WERI-Rb-1 (cell line): ENCODE data around the gene TNK2.
"Not testable (repeated sequence)": the region's sequence is repeated elsewhere in the genome, so short reads cannot be mapped to it uniquely, and the experiment has no call there.

Source experiments
- DNase-seq: peaks from one replicate; pipeline ENCODE4 v3.0.0-alpha.2; 2020
- H3K27ac ChIP-seq: fragments of 250-450 bp; sonication (Bioruptor Pico); 2 replicates; pipeline ENCODE4 v1.5.1; 2020; ENCODE audit warnings: mild to moderate bottlenecking, moderate library complexity
- H3K27me3 ChIP-seq: fragments of 250-450 bp; sonication (Bioruptor Pico); 2 replicates; pipeline ENCODE4 v1.5.1; 2021; ENCODE audit warnings: mild to moderate bottlenecking, low read depth, moderate library complexity; ENCODE audit not compliant: insufficient read depth, severe bottlenecking
- H3K36me3 ChIP-seq: fragments of 250-450 bp; sonication (Bioruptor Pico); 2 replicates; pipeline ENCODE4 v1.5.1; 2020; ENCODE audit warnings: mild to moderate bottlenecking, moderate library complexity
- H3K4me3 ChIP-seq: 2 replicates; pipeline ENCODE4 v1.5.1; 2011; ENCODE audit warnings: low read depth, mild to moderate bottlenecking, control low read depth, low read length
- H3K9me3 ChIP-seq: fragments of 250-450 bp; sonication (Bioruptor Pico); 2 replicates; pipeline ENCODE4 v1.5.1; 2021; ENCODE audit warnings: mild to moderate bottlenecking, moderate library complexity; ENCODE audit not compliant: severe bottlenecking
- TF ChIP-seq, protein P1 (sequence below): IDR thresholded peaks from 2 replicates; pipeline ENCODE4 v1.5.1; 2011; ENCODE audit warnings: low read depth, mild to moderate bottlenecking, control low read depth, inconsistent platforms, low read length

The TNK2 gene

DNA sequence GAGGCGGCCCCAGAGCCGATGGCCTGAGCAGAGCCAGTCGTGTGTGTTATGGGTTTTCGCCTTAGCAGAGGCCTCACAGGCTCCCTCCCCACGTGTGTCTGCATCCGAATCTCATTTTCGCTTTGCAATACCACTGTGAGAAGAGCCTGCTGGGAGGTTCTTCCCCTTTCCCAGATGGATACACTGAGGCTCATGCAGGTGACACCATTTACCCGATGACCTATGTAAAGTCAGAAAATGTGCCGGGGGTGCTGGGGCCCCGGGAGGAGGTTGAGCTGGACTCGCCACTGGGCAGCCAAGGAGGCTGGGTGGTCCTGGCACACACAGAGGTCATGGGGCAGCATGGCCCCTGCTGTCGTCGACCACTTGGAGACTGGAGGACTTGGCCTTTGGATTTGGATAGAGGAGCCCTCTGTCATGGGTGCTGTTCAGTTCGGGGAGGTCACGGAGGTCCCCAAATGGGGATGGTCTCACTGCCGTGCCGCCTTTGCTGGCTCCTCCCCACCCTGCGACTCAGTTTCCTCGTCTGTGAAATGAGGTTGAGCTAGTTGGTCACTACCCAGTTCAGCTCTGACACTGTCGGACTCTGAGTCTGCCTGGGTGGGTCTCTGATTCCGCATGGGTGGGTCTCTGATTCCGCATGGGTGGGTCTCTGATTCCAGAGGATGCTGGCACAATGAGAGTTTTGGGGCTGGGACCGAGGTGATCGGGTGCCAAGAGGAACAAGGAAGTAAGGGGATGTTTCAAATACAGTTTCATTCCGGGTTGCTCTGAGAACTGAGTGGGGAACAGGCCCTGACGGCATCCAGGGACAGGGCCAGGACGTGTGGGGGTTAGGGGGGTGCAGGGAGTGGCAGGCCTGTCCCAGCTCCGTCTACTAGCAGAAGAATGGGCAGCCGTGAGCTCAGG, 73.4 kb downstream of the TNK2 start:
- H3K9me3 ChIP-seq: no peaks in the 10 kb centered on the region
- DNase-seq: no peak
- TF ChIP-seq, protein P1, sequence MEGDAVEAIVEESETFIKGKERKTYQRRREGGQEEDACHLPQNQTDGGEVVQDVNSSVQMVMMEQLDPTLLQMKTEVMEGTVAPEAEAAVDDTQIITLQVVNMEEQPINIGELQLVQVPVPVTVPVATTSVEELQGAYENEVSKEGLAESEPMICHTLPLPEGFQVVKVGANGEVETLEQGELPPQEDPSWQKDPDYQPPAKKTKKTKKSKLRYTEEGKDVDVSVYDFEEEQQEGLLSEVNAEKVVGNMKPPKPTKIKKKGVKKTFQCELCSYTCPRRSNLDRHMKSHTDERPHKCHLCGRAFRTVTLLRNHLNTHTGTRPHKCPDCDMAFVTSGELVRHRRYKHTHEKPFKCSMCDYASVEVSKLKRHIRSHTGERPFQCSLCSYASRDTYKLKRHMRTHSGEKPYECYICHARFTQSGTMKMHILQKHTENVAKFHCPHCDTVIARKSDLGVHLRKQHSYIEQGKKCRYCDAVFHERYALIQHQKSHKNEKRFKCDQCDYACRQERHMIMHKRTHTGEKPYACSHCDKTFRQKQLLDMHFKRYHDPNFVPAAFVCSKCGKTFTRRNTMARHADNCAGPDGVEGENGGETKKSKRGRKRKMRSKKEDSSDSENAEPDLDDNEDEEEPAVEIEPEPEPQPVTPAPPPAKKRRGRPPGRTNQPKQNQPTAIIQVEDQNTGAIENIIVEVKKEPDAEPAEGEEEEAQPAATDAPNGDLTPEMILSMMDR: no peak
- no peaks in the 10 kb centered on the region for H3K36me3 ChIP-seq
- no peak overlapping the region for H3K27ac ChIP-seq
- H3K4me3 ChIP-seq: no peak overlapping the region
- no peaks in the 10 kb centered on the region for H3K27me3 ChIP-seq

DNA sequence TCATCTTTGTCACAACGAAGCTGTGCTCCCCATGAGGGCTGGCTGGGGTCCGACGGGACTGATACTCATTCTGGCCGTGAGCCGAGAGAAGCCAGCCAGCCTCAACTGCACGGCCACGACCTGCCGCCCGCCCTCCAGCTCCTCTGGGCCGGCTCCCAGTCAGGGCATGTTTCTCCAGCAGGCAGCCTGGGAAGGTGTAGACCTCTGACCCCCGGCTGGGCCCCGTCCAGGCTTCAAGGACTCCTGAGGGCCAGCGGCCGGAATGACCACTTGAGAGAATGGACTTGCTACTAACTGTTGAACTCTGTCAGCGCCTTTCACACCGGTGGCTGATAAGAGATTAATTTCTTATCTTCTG, 78.5 kb downstream of the TNK2 start:
- no peak overlapping the region for H3K4me3 ChIP-seq
- TF ChIP-seq, protein P1: no peak
- no peaks in the 10 kb centered on the region for H3K27me3 ChIP-seq
- H3K9me3 ChIP-seq: no peaks in the 10 kb centered on the region
- H3K36me3 ChIP-seq: no peaks in the 10 kb centered on the region
- no peak overlapping the region for H3K27ac ChIP-seq
- no peak for DNase-seq

DNA sequence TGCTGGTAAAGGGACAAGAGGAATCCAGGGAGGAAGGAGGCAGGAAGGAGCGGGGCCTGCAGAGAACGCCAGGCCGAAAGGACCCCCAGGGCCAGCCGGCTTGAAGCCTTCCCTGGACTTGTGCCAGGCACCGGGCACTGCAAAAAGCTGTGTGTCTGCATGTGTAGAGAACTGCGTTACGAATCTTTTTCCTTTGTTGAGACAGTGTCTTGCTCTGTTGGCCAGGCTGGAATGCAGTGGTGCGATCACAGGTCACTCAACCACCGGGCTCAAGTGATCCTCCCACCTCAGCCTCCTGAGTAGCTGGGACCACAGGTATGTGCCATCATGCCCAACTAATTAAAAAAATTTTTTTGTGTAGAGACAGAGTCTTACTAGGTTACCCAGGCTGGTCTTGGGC, 79.6 kb downstream of the TNK2 start:
- TF ChIP-seq, protein P1: no peak
- no peaks in the 10 kb centered on the region for H3K27me3 ChIP-seq
- no peaks in the 10 kb centered on the region for H3K9me3 ChIP-seq
- DNase-seq: no peak
- no peak overlapping the region for H3K4me3 ChIP-seq
- H3K27ac ChIP-seq: no peak overlapping the region
- no peaks in the 10 kb centered on the region for H3K36me3 ChIP-seq

GRCh38 chr3:195825857-195826804, 82.2 kb downstream of the TNK2 start:
- DNase-seq: no peak
- no peaks in the 10 kb centered on the region for H3K9me3 ChIP-seq
- H3K36me3 ChIP-seq: no peaks in the 10 kb centered on the region
- TF ChIP-seq, protein P1: no peak
- H3K27me3 ChIP-seq: no peaks in the 10 kb centered on the region
- no peak overlapping the region for H3K27ac ChIP-seq
- H3K4me3 ChIP-seq: no peak overlapping the region

DNA sequence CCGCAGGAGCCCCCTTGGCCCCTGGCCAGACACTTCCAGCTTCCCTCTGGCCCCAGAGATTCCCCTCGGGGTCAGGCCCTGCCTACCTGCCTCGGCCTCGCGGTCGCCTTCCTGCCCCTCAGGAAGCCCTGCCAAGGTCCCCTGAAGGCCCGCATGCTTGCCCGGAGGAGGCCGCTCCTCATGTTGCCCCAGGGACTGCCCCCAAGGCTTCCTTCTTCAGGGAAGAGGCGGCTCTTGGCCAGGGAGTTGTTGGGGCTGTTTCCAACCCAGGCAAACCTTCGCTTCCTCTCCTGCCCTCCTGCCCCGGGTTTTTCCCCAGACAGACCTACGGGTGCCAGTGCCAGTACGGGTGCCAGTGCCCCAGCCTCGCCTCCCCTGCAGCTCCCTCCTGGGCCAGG, 83.2 kb downstream of the TNK2 start:
- TF ChIP-seq, protein P1: no peak
- no peak overlapping the region for H3K27ac ChIP-seq
- H3K27me3 ChIP-seq: no peaks in the 10 kb centered on the region
- no peaks in the 10 kb centered on the region for H3K9me3 ChIP-seq
- H3K36me3 ChIP-seq: no peaks in the 10 kb centered on the region
- H3K4me3 ChIP-seq: no peak overlapping the region
- no peak for DNase-seq

DNA sequence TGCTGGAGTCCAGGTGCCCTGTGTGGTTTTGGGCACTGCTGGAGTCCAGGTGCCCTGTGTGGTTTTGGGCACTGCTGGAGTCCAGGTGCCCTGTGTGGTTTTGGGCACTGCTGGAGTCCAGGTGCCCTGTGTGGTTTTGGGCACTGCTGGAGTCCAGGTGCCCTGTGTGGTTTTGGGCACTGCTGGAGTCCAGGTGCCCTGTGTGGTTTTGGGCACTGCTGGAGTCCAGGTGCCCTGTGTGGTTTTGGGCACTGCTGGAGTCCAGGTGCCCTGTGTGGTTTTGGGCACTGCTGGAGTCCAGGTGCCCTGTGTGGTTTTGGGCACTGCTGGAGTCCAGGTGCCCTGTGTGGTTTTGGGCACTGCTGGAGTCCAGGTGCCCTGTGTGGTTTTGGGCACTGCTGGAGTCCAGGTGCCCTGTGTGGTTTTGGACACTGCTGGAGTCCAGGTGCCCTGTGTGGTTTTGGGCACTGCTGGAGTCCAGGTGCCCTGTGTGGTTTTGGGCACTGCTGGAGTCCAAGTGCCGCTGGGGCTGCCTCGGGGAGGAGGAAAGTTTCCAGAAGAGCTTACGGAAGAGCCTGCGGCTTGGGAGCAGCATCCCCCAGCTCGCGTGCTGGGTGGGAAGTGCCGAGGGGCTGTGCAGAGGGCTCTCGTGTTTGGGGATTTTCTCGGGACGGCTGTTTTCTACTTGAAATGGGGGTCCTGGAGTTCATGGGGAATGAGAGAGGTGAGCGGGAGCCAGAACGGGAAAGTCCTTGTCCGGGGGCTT, 83.7 kb downstream of the TNK2 start:
- not testable (repeated sequence) for H3K9me3 ChIP-seq

More for the DNA sequence above, 83.7 kb downstream of the TNK2 start:
- not testable (repeated sequence) for DNase-seq, H3K27me3 ChIP-seq, H3K4me3 ChIP-seq, H3K36me3 ChIP-seq, H3K27ac ChIP-seq
